ENCODE measurements around the gene SLC50A1. TPM values are rescaled to one million over a fixed set of nuclear protein-coding genes. Genes with fewer than 3 reads are reported as not detected.
A peak's percentile ranks its signal among the peaks of the same experiment; 100 is the strongest.

SLC50A1 gene
- total RNA-seq, 1 experiment from 2014 or later = 75.2 TPM

DNA sequence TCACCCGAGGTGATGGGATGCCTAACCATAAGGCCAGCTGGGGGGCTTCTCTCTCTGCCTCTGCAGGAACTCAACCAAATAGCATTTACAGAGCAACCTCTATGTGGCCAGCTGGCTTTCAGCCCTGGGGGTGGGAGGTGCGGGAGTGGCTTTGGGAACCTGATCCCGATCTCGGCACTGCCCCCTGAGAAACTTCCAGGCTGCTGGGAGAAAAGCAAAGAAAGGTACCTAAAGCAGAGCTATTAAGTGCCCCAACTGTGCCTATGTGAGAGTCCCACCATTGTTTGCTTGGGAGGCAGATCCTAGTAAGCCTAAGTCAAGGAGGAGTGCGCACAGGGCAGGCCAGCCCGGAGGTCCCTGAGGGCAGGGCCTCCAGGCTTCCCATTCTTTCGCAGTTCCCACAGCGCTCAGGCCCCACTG is 30.4 kb downstream of the SLC50A1 start:
- no peak overlapping the region for H2AFZ ChIP-seq (ENCODE audit: low read length)
- intact Hi-C loops (cut with micrococcal nuclease) = no loop called here

DNA sequence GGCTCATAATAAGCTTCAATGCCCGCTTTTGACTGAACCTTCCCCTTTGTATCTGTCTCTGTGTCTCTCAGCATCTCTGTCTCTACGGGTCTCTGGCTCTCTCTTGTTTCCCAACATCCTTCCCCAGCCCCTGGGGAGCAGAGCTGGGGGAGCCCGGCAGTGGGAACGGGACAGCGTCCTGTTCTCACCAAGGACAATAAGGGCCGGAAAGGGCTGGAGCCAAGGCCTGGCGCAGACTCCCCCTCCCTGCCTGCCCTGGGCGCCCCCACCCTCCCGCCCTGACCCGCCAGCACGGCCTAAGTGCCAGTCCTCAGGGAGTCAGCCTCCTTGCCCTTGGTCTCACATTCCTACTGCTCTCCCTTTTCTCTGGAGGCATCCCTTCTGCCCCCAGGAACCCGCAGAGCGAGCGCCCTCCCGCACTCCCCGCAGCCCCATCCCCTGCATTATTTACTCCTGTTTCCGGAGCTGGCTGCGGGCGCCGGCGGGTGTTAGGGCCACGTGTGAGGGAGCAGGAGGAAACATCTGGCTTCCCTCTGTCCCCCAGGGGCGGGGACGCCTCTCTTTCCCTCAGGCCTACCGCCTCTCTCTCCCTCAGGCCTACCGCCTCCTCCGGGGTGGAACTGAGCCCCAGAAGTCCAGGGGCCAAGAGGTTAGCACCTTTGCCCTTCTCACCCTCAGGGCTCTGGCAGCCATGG is 31.0 kb downstream of the SLC50A1 start:
- Histone ChIP-seq H3K79me2 (ENCODE audit: low read length) (peaks cover 6% of the 10 kb centered on the region; the same call in 1 of the 2 replicates), H3K27ac (ENCODE audit: low read length) (no peak overlapping the region), H3F3A (ENCODE audit: low read length, unreplicated experiment) (no peaks in the 10 kb centered on the region), H2AFZ (ENCODE audit: low read length) (no peak overlapping the region), H3K4me3 (ENCODE audit: low read length) (no peak overlapping the region), H3K4me1 (ENCODE audit: insufficient read depth, low read length) (peaks cover 4% of the 10 kb centered on the region; the same call in 1 of the 2 replicates), H4K20me1 (ENCODE audit: low read length) (no peaks in the 10 kb centered on the region), H3K9me3 (ENCODE audit: low read length) (no peaks in the 10 kb centered on the region), H3K9ac (ENCODE audit: low read length) (no peak overlapping the region), H3K36me3 (ENCODE audit: low read depth, low read length) (peaks cover 8% of the 10 kb centered on the region; the same call in 1 of the 2 replicates), H3K27me3 (ENCODE audit: low read length) (no peaks in the 10 kb centered on the region), H3K4me2 (ENCODE audit: low read length) (0 out of 2 replicates have a peak overlapping the region, but pooled peaks have one; percentile 93), H3K9me2 (replicated peaks; ENCODE audit: low read length) (no peaks in the 10 kb centered on the region)
- no peak for DNase-seq
- no TSS peak for BruUV-seq (replicated peaks)
- ChIA-PET CTCF (interaction anchor here (0.5 to 2.7 kb wide), 11 partner anchors 12 to 107 kb away, joined by 3 to 57 read pairs (median 5); no protein-coding TSS in a partner anchor), POLR2A (ENCODE audit: unreplicated experiment) (no interaction called here)
- intact Hi-C loops (cut with micrococcal nuclease) = loop anchor here (1.0 kb wide), 2 partner anchors 31 to 75 kb away; partner anchors contain the start of gene SLC50A1
- no peak for TF ChIP-seq EZH2phosphoT487 (IDR thresholded peaks at IDR 0.05; ENCODE audit: borderline replicate concordance, low read length)
- TF ChIP-seq, protein P1, sequence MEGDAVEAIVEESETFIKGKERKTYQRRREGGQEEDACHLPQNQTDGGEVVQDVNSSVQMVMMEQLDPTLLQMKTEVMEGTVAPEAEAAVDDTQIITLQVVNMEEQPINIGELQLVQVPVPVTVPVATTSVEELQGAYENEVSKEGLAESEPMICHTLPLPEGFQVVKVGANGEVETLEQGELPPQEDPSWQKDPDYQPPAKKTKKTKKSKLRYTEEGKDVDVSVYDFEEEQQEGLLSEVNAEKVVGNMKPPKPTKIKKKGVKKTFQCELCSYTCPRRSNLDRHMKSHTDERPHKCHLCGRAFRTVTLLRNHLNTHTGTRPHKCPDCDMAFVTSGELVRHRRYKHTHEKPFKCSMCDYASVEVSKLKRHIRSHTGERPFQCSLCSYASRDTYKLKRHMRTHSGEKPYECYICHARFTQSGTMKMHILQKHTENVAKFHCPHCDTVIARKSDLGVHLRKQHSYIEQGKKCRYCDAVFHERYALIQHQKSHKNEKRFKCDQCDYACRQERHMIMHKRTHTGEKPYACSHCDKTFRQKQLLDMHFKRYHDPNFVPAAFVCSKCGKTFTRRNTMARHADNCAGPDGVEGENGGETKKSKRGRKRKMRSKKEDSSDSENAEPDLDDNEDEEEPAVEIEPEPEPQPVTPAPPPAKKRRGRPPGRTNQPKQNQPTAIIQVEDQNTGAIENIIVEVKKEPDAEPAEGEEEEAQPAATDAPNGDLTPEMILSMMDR (conservative IDR thresholded peaks at IDR 0.05; ENCODE audit: low read depth, low read length) = no peak
- TF ChIP-seq EZH2 (IDR thresholded peaks at IDR 0.05; ENCODE audit: low read length, unreplicated experiment) = no peak
- ATAC-seq = no peak

More for the DNA sequence above, 30.4 kb downstream of the SLC50A1 start:
- peaks cover 8% of the 10 kb centered on the region; the same call in 1 of the 2 replicates for H3K36me3 ChIP-seq (ENCODE audit: low read depth, low read length)
- DNase-seq (no peak), ATAC-seq (no peak)
- H3K4me2 ChIP-seq (ENCODE audit: low read length) = no peak overlapping the region
- TF ChIP-seq EZH2 (IDR thresholded peaks at IDR 0.05; ENCODE audit: low read length, unreplicated experiment) (no peak), EZH2phosphoT487 (IDR thresholded peaks at IDR 0.05; ENCODE audit: borderline replicate concordance, low read length) (no peak)
- TF ChIP-seq, protein P1 (conservative IDR thresholded peaks at IDR 0.05; ENCODE audit: low read depth, low read length) = no peak
- CTCF ChIA-PET = interaction anchor here (2.1 to 2.7 kb wide), 2 partner anchors 71 to 75 kb away, joined by 12 to 57 read pairs; no protein-coding TSS in a partner anchor
- H3K27me3 ChIP-seq (ENCODE audit: low read length) = no peaks in the 10 kb centered on the region
- H3K27ac ChIP-seq (ENCODE audit: low read length) = no peak overlapping the region
- H3K79me2 ChIP-seq (ENCODE audit: low read length) = no peaks in the 10 kb centered on the region; the same call in 1 of the 2 replicates
- no peaks in the 10 kb centered on the region for H3F3A ChIP-seq (ENCODE audit: low read length, unreplicated experiment)
- no peaks in the 10 kb centered on the region for H3K9me3 ChIP-seq (ENCODE audit: low read length)
- H3K4me3 ChIP-seq (ENCODE audit: low read length) = no peak overlapping the region
- no peak overlapping the region for H3K9ac ChIP-seq (ENCODE audit: low read length)
- no TSS peak for BruUV-seq (replicated peaks)
- POLR2A ChIA-PET (ENCODE audit: unreplicated experiment) = no interaction called here
- H4K20me1 ChIP-seq (ENCODE audit: low read length) = no peaks in the 10 kb centered on the region
- peaks cover 4% of the 10 kb centered on the region; the same call in 1 of the 2 replicates for H3K4me1 ChIP-seq (ENCODE audit: insufficient read depth, low read length)
- no peaks in the 10 kb centered on the region for H3K9me2 ChIP-seq (replicated peaks; ENCODE audit: low read length)

Data from PC-3 (cell line).